Thoracic aorta (tissue), 2 donors: Measurements from ENCODE around the gene FOS. TPM values are rescaled to one million over a fixed set of nuclear protein-coding genes. Genes with fewer than 3 reads are reported as not detected.

Source experiments
- ATAC-seq: fragments of 150-250 bp; one replicate; pipeline ENCODE4 v1.8.0; 2017; ENCODE audit warnings: low read depth; ENCODE audit not compliant: insufficient number of reproducible peaks, low FRiP score
- DNase-seq: peaks from one replicate; pipeline ENCODE4 v3.0.0-alpha.2; 2020; ENCODE audit warnings: low spot score
- H3K27ac ChIP-seq, 2 donors: fragments of 200-600 bp; sonication (generic); 1 replicate in 1 of 2; 2 replicates in 1 of 2; pipeline ENCODE4 v1.5.1; 2016; ENCODE audit warnings: mild to moderate bottlenecking in 2 of 2, moderate library complexity in 2 of 2
- H3K27me3 ChIP-seq: fragments of 200-600 bp; sonication (generic); replicated peaks from 2 replicates; pipeline ENCODE4 v1.6.0; 2016; ENCODE audit warnings: mild to moderate bottlenecking; ENCODE audit not compliant: insufficient read depth
- H3K36me3 ChIP-seq: fragments of 200-600 bp; sonication (generic); one replicate; pipeline ENCODE4 v1.5.1; 2016
- H3K4me1 ChIP-seq, 2 donors: fragments of 200-600 bp; sonication (generic); 1 replicate in 1 of 2; 2 replicates in 1 of 2; pipeline versions ENCODE4 v1.5.1 to v1.6.0; 2016; ENCODE audit warnings: low read depth in 2 of 2, mild to moderate bottlenecking in 1 of 2; ENCODE audit not compliant: control insufficient read depth in 1 of 2
- H3K4me3 ChIP-seq: fragments of 200-600 bp; sonication (generic); 2 replicates; pipeline ENCODE4 v1.5.1; 2016; ENCODE audit warnings: mild to moderate bottlenecking
- H3K9me3 ChIP-seq: fragments of 200-600 bp; sonication (generic); 2 replicates; pipeline ENCODE4 v1.5.1; 2016
- CTCF ChIP-seq: fragments of 200-600 bp; sonication (generic); IDR thresholded peaks from one replicate; pipeline ENCODE4 v1.5.1; 2019; ENCODE audit warnings: antibody characterized with exemption
- total RNA-seq, 2 donors: library from RNA; depleted of rRNA; stranded (reverse); fragments of >200 nt; gene quantifications; one replicate each; pipeline versions ENCODE4 v1.1.0 to v1.2.3, GENCODE V29; 2016

Gene FOS
- total RNA-seq, 2 donors from 2014 or later: 358 to 3,038 TPM

- H3K9me3 ChIP-seq: no peaks in the 10 kb centered on the region
- peaks cover 21 to 25% of the 10 kb centered on the region in 2 donors for H3K4me1 ChIP-seq
- ATAC-seq (no peak), DNase-seq (no peak)
- H3K36me3 ChIP-seq: no peaks in the 10 kb centered on the region
- no peak for TF ChIP-seq CTCF
- H3K4me3 ChIP-seq: no peak overlapping the region
- H3K27me3 ChIP-seq: no peaks in the 10 kb centered on the region
- peak overlapping the region; percentile 0 to 98 for H3K27ac ChIP-seq
These were observed 4.4 kb upstream of the FOS start for GRCh38 chr14:75274050-75274898.

- Histone ChIP-seq H3K36me3 (no peaks in the 10 kb centered on the region), H3K4me1 (peaks cover 21 to 29% of the 10 kb centered on the region in 2 donors), H3K27me3 (no peaks in the 10 kb centered on the region), H3K9me3 (no peaks in the 10 kb centered on the region), H3K27ac (peak overlapping the region; percentile 98 to 100), H3K4me3 (no peak overlapping the region)
- TF ChIP-seq CTCF: no peak
- no peak for DNase-seq
- no peak for ATAC-seq
These were observed 3.6 kb upstream of the FOS start for GRCh38 chr14:75274899-75275569.

GRCh38 chr14:75275598-75275997, 3.0 kb upstream of the FOS start:
- no peak for ATAC-seq
- TF ChIP-seq CTCF: no peak
- Histone ChIP-seq H3K27ac (peak overlapping the region; percentile 98 to 100), H3K27me3 (no peaks in the 10 kb centered on the region), H3K4me1 (peaks cover 21 to 35% of the 10 kb centered on the region in 2 donors), H3K9me3 (no peaks in the 10 kb centered on the region), H3K4me3 (no peak overlapping the region), H3K36me3 (peaks cover 5% of the 10 kb centered on the region)
- no peak for DNase-seq

GRCh38 chr14:75277008-75277814, 1.4 kb upstream of the FOS start:
- H3K27me3 ChIP-seq: no peaks in the 10 kb centered on the region
- TF ChIP-seq CTCF: no peak
- H3K36me3 ChIP-seq: peaks cover 14% of the 10 kb centered on the region
- peak overlapping the region; percentile 100 for H3K27ac ChIP-seq
- ATAC-seq (peak; percentile 51), DNase-seq (peak; percentile 85)
- peaks cover 26 to 46% of the 10 kb centered on the region in 2 donors for H3K4me1 ChIP-seq
- no peaks in the 10 kb centered on the region for H3K9me3 ChIP-seq
- H3K4me3 ChIP-seq: peak overlapping the region; percentile 88
